SK-N-SH treated with all-trans-retinoic acid at 6 μM for 48 hours (cell line): Measurements from ENCODE around the gene PARD3B.

Experiments used
- ATAC-seq: fragments of 200-7000 bp; cut with Tn5 transposase; 3 replicates; pipeline ENCODE4 v1.9.1; 2020; ENCODE audit warnings: mild to moderate bottlenecking, moderate library complexity
- ARNTL ChIP-seq: fragments of 450-650 bp; formaldehyde crosslinking; IDR thresholded peaks from 2 replicates; pipeline ENCODE4 v1.5.0; 2020; ENCODE audit warnings: low read depth, mild to moderate bottlenecking, moderate library complexity, borderline replicate concordance
- BACH2 ChIP-seq: fragments of 250-450 bp; sonication (Bioruptor Pico); IDR thresholded peaks from 2 replicates; pipeline ENCODE4 v1.9.0; 2021; ENCODE audit warnings: mild to moderate bottlenecking, borderline replicate concordance
- CSDC2 ChIP-seq: fragments of 250-450 bp; sonication (Bioruptor Pico); IDR thresholded peaks from 2 replicates; pipeline ENCODE4 v1.5.0; 2020; ENCODE audit warnings: mild to moderate bottlenecking, moderate library complexity
- ESRRG ChIP-seq: fragments of 250-450 bp; sonication (Bioruptor Pico); IDR thresholded peaks from 2 replicates; pipeline ENCODE4 v1.6.1; 2021; ENCODE audit warnings: mild to moderate bottlenecking
- GLIS3 ChIP-seq: fragments of 250-450 bp; sonication (Bioruptor Pico); IDR thresholded peaks from 2 replicates; pipeline ENCODE4 v1.5.0; 2020; ENCODE audit warnings: mild to moderate bottlenecking, moderate library complexity
- OSR1 ChIP-seq: fragments of 250-450 bp; sonication (Bioruptor Pico); IDR thresholded peaks from 2 replicates; pipeline ENCODE4 v1.8.0; 2022; ENCODE audit warnings: moderate library complexity, mild to moderate bottlenecking, inconsistent platforms
- PPARA ChIP-seq: fragments of 250-450 bp; sonication (Bioruptor Pico); IDR thresholded peaks from 2 replicates; pipeline ENCODE4 v1.5.0; 2020; ENCODE audit warnings: mild to moderate bottlenecking, borderline replicate concordance
- RARB ChIP-seq: fragments of 250-450 bp; sonication (Bioruptor Pico); IDR thresholded peaks from 2 replicates; pipeline ENCODE4 v1.8.0; 2021; ENCODE audit warnings: mild to moderate bottlenecking, moderate library complexity
- SNAI2 ChIP-seq: fragments of 250-450 bp; sonication (Bioruptor Pico); IDR thresholded peaks from 2 replicates; pipeline ENCODE4 v1.5.0; 2020; ENCODE audit warnings: mild to moderate bottlenecking, moderate library complexity
- TCF4 ChIP-seq: fragments of 250-450 bp; sonication (Bioruptor Pico); IDR thresholded peaks from 2 replicates; pipeline ENCODE4 v1.8.0; 2021; ENCODE audit warnings: mild to moderate bottlenecking, moderate library complexity, borderline replicate concordance
- ZFP3 ChIP-seq: fragments of 250-450 bp; sonication (Bioruptor Pico); IDR thresholded peaks from 2 replicates; pipeline ENCODE4 v1.5.0; 2020; ENCODE audit warnings: mild to moderate bottlenecking, moderate library complexity
- ZFP30 ChIP-seq: fragments of 450-650 bp; formaldehyde crosslinking; IDR thresholded peaks from 2 replicates; pipeline ENCODE4 v1.5.0; 2022; ENCODE audit warnings: mild to moderate bottlenecking, moderate library complexity
- ZNF565 ChIP-seq: fragments of 450-650 bp; formaldehyde crosslinking; conservative IDR thresholded peaks from 2 replicates; pipeline ENCODE4 v1.5.0; 2020; ENCODE audit warnings: low read depth, mild to moderate bottlenecking, moderate library complexity
- ZNF70 ChIP-seq: fragments of 450-650 bp; formaldehyde crosslinking; IDR thresholded peaks from 2 replicates; pipeline ENCODE4 v1.5.0; 2020; ENCODE audit warnings: mild to moderate bottlenecking, moderate library complexity
- ZNF8 ChIP-seq: fragments of 450-650 bp; formaldehyde crosslinking; IDR thresholded peaks from 2 replicates; pipeline ENCODE4 v1.5.0; 2020; ENCODE audit warnings: mild to moderate bottlenecking, moderate library complexity
- TF ChIP-seq, protein P1 (sequence below): fragments of 250-450 bp; sonication (Bioruptor Pico); IDR thresholded peaks from 2 replicates; pipeline ENCODE4 v1.5.1; 2021; ENCODE audit warnings: mild to moderate bottlenecking, moderate library complexity
- TF ChIP-seq, protein P2 (sequence below): fragments of 250-450 bp; sonication (Bioruptor Pico); IDR thresholded peaks from 2 replicates; pipeline ENCODE4 v1.5.0; 2020; ENCODE audit warnings: mild to moderate bottlenecking, moderate library complexity
- TF ChIP-seq, protein P3 (sequence below): fragments of 250-450 bp; sonication (Bioruptor Pico); IDR thresholded peaks from 2 replicates; pipeline ENCODE4 v1.8.0; 2021; ENCODE audit warnings: low read depth, mild to moderate bottlenecking, moderate library complexity, borderline replicate concordance
- TF ChIP-seq, protein P4 (sequence below): fragments of 250-450 bp; sonication (Bioruptor Pico); IDR thresholded peaks from 2 replicates; pipeline ENCODE4 v1.5.1; 2020; ENCODE audit warnings: low read depth, mild to moderate bottlenecking, moderate library complexity
- TF ChIP-seq, protein P5 (sequence below): fragments of 250-450 bp; sonication (Bioruptor Pico); IDR thresholded peaks from 2 replicates; pipeline ENCODE4 v1.8.0; 2020; ENCODE audit warnings: mild to moderate bottlenecking, moderate library complexity, borderline replicate concordance

The PARD3B gene

DNA sequence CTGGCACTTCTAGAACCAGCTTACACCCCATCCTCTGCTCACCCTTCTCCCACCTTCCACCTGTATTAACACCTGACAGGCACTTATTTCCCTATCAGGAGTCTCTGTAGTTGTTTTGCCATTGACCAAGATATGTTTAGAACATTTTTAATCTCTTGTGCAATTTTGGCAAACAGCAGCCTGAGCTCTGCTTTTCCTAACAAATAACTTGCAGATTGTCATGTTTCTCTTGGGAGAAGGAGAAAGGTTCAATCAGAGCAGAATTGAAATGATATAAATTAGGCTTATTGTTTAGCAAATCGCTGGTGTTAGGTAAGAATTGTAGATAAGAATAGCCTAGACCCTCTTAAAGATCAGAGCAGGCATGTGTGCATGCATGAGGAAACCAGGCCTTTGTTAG lies 225.5 kb downstream of the PARD3B start:
- no peak for ATAC-seq
- TF ChIP-seq PPARA (CRISPR knock-in tag) (no peak), TCF4 (CRISPR knock-in tag) (no peak), BACH2 (CRISPR knock-in tag) (no peak), ARNTL (CRISPR knock-in tag) (no peak), GLIS3 (CRISPR knock-in tag) (no peak), ZFP30 (CRISPR knock-in tag) (no peak), RARB (no peak), ZNF70 (CRISPR knock-in tag) (no peak), ZNF565 (no peak), OSR1 (no peak), ESRRG (CRISPR knock-in tag) (no peak), CSDC2 (CRISPR knock-in tag) (no peak)
- TF ChIP-seq, protein P1, sequence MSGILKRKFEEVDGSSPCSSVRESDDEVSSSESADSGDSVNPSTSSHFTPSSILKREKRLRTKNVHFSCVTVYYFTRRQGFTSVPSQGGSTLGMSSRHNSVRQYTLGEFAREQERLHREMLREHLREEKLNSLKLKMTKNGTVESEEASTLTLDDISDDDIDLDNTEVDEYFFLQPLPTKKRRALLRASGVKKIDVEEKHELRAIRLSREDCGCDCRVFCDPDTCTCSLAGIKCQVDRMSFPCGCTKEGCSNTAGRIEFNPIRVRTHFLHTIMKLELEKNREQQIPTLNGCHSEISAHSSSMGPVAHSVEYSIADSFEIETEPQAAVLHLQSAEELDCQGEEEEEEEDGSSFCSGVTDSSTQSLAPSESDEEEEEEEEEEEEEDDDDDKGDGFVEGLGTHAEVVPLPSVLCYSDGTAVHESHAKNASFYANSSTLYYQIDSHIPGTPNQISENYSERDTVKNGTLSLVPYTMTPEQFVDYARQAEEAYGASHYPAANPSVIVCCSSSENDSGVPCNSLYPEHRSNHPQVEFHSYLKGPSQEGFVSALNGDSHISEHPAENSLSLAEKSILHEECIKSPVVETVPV (CRISPR knock-in tag), result no peak
- TF ChIP-seq, protein P2, sequence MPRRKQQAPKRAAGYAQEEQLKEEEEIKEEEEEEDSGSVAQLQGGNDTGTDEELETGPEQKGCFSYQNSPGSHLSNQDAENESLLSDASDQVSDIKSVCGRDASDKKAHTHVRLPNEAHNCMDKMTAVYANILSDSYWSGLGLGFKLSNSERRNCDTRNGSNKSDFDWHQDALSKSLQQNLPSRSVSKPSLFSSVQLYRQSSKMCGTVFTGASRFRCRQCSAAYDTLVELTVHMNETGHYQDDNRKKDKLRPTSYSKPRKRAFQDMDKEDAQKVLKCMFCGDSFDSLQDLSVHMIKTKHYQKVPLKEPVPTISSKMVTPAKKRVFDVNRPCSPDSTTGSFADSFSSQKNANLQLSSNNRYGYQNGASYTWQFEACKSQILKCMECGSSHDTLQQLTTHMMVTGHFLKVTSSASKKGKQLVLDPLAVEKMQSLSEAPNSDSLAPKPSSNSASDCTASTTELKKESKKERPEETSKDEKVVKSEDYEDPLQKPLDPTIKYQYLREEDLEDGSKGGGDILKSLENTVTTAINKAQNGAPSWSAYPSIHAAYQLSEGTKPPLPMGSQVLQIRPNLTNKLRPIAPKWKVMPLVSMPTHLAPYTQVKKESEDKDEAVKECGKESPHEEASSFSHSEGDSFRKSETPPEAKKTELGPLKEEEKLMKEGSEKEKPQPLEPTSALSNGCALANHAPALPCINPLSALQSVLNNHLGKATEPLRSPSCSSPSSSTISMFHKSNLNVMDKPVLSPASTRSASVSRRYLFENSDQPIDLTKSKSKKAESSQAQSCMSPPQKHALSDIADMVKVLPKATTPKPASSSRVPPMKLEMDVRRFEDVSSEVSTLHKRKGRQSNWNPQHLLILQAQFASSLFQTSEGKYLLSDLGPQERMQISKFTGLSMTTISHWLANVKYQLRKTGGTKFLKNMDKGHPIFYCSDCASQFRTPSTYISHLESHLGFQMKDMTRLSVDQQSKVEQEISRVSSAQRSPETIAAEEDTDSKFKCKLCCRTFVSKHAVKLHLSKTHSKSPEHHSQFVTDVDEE, result no peak
- TF ChIP-seq, protein P3, sequence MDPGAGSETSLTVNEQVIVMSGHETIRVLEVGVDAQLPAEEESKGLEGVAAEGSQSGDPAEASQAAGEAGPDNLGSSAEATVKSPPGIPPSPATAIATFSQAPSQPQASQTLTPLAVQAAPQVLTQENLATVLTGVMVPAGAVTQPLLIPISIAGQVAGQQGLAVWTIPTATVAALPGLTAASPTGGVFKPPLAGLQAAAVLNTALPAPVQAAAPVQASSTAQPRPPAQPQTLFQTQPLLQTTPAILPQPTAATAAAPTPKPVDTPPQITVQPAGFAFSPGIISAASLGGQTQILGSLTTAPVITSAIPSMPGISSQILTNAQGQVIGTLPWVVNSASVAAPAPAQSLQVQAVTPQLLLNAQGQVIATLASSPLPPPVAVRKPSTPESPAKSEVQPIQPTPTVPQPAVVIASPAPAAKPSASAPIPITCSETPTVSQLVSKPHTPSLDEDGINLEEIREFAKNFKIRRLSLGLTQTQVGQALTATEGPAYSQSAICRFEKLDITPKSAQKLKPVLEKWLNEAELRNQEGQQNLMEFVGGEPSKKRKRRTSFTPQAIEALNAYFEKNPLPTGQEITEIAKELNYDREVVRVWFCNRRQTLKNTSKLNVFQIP (CRISPR knock-in tag), result no peak
- TF ChIP-seq, protein P4, sequence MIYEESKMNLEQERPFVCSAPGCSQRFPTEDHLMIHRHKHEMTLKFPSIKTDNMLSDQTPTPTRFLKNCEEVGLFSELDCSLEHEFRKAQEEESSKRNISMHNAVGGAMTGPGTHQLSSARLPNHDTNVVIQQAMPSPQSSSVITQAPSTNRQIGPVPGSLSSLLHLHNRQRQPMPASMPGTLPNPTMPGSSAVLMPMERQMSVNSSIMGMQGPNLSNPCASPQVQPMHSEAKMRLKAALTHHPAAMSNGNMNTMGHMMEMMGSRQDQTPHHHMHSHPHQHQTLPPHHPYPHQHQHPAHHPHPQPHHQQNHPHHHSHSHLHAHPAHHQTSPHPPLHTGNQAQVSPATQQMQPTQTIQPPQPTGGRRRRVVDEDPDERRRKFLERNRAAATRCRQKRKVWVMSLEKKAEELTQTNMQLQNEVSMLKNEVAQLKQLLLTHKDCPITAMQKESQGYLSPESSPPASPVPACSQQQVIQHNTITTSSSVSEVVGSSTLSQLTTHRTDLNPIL (CRISPR knock-in tag), result no peak
- TF ChIP-seq, protein P5, sequence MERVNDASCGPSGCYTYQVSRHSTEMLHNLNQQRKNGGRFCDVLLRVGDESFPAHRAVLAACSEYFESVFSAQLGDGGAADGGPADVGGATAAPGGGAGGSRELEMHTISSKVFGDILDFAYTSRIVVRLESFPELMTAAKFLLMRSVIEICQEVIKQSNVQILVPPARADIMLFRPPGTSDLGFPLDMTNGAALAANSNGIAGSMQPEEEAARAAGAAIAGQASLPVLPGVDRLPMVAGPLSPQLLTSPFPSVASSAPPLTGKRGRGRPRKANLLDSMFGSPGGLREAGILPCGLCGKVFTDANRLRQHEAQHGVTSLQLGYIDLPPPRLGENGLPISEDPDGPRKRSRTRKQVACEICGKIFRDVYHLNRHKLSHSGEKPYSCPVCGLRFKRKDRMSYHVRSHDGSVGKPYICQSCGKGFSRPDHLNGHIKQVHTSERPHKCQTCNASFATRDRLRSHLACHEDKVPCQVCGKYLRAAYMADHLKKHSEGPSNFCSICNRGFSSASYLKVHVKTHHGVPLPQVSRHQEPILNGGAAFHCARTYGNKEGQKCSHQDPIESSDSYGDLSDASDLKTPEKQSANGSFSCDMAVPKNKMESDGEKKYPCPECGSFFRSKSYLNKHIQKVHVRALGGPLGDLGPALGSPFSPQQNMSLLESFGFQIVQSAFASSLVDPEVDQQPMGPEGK (CRISPR knock-in tag), result no peak
- TF ChIP-seq, all 23 proteins: peak for 0

DNA sequence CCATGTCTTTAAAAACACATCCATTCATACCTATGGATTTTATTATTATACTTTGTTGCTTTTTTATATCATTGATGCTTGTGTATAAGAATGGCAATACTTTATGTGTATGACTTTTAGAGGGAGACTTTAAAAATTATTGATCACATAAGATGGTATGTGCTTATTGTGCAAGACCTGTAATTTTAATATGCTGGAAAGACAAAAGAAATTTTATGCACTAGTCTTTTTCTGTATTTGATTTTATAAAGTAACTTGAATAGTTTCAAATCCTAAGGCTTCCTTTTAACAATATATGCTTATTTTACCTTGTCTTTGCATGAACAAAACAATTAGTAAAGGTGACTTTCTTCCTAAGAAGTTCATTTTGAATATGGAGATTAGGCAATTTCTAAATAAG lies 226.4 kb downstream of the PARD3B start:
- no peak for ATAC-seq
- TF ChIP-seq ESRRG (CRISPR knock-in tag) (no peak), ARNTL (CRISPR knock-in tag) (no peak), ZNF8 (CRISPR knock-in tag) (no peak), ZFP3 (no peak), CSDC2 (CRISPR knock-in tag) (no peak), OSR1 (no peak), ZNF70 (CRISPR knock-in tag) (no peak), SNAI2 (CRISPR knock-in tag) (no peak), GLIS3 (CRISPR knock-in tag) (no peak), PPARA (CRISPR knock-in tag) (no peak), ZFP30 (CRISPR knock-in tag) (no peak), RARB (no peak), BACH2 (CRISPR knock-in tag) (no peak)
- TF ChIP-seq, protein P5 (CRISPR knock-in tag), result no peak
- TF ChIP-seq, protein P1 (CRISPR knock-in tag), result no peak
- TF ChIP-seq, protein P3 (CRISPR knock-in tag), result no peak
- TF ChIP-seq, protein P2, result no peak
